ENCODE results near the gene GEMIN8. TPM values are rescaled to one million over a fixed set of nuclear protein-coding genes. Genes with fewer than 3 reads are reported as not detected.

The GEMIN8 gene
- polyA plus RNA-seq, 2 of the 4 experiments (the other 2 are of a cell fraction), result 13.9 to 21.8 TPM

- FAIRE-seq (no peak), ATAC-seq (no peak), DNase-seq (ENCODE audit: low read depth in 1 of 2, low spot score in 1 of 2) (no peak)
- Histone ChIP-seq H3K4me3 (no peak overlapping the region), H3K9me3 (no peaks in the 10 kb centered on the region), H3K4me2 (no peak overlapping the region), H3K27ac (no peak overlapping the region), H3K4me1 (no peaks in the 10 kb centered on the region)
- no peak for TF ChIP-seq CHD2 (IDR thresholded peaks at IDR 0.05; ENCODE audit: low read length, partially characterized antibody)
- TF ChIP-seq ZNF302 (CRISPR knock-in tag; IDR thresholded peaks at IDR 0.05), result no peak
- TF ChIP-seq KDM1A (IDR thresholded peaks at IDR 0.05; ENCODE audit: low read depth), result no peak
- TF ChIP-seq NR3C1 (IDR thresholded peaks at IDR 0.05), result no peak
- TF ChIP-seq EHF (CRISPR knock-in tag; IDR thresholded peaks at IDR 0.05), result no peak
- no peak for TF ChIP-seq ZC3H11A (IDR thresholded peaks at IDR 0.05)
- TF ChIP-seq POLR2A (IDR thresholded peaks at IDR 0.05; ENCODE audit: low read length), result no peak
- no peak for TF ChIP-seq EHMT2 (IDR thresholded peaks at IDR 0.05; ENCODE audit: low read depth)
- no peak for TF ChIP-seq RARB (CRISPR knock-in tag; IDR thresholded peaks at IDR 0.05)
- TF ChIP-seq ZFP36 (IDR thresholded peaks at IDR 0.05; ENCODE audit: borderline replicate concordance, partially characterized antibody), result no peak
- no peak for TF ChIP-seq FOSB (CRISPR knock-in tag; IDR thresholded peaks at IDR 0.05)
- TF ChIP-seq CEBPB (IDR thresholded peaks at IDR 0.05), result no peak
- no peak for TF ChIP-seq NFE2L2 (conservative IDR thresholded peaks at IDR 0.05; ENCODE audit: low read length)
- WGBS (ENCODE audit: missing lambda C conversion rate), result 65% methylated on average over 4 of the region's 4 CpGs
- ChIA-PET POLR2A (no interaction called here), CTCF (no interaction called here)
These were observed 26.7 kb downstream of the GEMIN8 start for GRCh38 chrX:14003028-14003427.

DNA sequence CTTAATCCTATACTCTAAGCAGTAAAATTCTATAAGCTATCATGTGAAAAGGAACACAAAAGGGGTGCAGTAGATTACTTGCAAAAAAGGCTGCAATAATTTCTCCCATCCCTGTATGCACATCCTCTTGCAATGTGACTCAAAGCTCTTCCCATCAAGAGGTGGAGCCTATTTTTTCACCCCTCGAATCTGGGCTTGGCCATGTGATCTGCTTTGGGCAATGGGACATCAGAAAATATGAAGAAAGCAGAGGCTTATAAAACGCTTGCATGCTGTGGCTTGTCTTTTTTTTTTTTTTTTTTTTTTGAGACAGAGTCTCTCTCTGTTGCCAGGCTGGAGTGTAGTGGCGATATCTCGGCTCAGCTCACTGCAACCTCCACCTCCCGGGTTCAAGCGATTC, 33.0 kb downstream of the GEMIN8 start:
- no peak overlapping the region for H3K27ac ChIP-seq
- no peaks in the 10 kb centered on the region for H3K9me3 ChIP-seq
- H3K4me3 ChIP-seq, result no peak overlapping the region
- POLR2A ChIA-PET, result no interaction called here
- no peaks in the 10 kb centered on the region for H3K4me1 ChIP-seq
- 69% methylated on average over 6 of the region's 6 CpGs for WGBS (ENCODE audit: missing lambda C conversion rate)
- CTCF ChIA-PET, result no interaction called here
- FAIRE-seq, result no peak
- TF ChIP-seq CHD2 (IDR thresholded peaks at IDR 0.05; ENCODE audit: low read length, partially characterized antibody), result no peak
- no peak for TF ChIP-seq POLR2A (IDR thresholded peaks at IDR 0.05; ENCODE audit: low read length)
- TF ChIP-seq, protein P1, sequence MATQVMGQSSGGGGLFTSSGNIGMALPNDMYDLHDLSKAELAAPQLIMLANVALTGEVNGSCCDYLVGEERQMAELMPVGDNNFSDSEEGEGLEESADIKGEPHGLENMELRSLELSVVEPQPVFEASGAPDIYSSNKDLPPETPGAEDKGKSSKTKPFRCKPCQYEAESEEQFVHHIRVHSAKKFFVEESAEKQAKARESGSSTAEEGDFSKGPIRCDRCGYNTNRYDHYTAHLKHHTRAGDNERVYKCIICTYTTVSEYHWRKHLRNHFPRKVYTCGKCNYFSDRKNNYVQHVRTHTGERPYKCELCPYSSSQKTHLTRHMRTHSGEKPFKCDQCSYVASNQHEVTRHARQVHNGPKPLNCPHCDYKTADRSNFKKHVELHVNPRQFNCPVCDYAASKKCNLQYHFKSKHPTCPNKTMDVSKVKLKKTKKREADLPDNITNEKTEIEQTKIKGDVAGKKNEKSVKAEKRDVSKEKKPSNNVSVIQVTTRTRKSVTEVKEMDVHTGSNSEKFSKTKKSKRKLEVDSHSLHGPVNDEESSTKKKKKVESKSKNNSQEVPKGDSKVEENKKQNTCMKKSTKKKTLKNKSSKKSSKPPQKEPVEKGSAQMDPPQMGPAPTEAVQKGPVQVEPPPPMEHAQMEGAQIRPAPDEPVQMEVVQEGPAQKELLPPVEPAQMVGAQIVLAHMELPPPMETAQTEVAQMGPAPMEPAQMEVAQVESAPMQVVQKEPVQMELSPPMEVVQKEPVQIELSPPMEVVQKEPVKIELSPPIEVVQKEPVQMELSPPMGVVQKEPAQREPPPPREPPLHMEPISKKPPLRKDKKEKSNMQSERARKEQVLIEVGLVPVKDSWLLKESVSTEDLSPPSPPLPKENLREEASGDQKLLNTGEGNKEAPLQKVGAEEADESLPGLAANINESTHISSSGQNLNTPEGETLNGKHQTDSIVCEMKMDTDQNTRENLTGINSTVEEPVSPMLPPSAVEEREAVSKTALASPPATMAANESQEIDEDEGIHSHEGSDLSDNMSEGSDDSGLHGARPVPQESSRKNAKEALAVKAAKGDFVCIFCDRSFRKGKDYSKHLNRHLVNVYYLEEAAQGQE (IDR thresholded peaks at IDR 0.05), result no peak
- no peak for TF ChIP-seq NR3C1 (IDR thresholded peaks at IDR 0.05)
- TF ChIP-seq CEBPB (IDR thresholded peaks at IDR 0.05), result no peak
- no peak for TF ChIP-seq FOXS1 (CRISPR knock-in tag; IDR thresholded peaks at IDR 0.05)
- TF ChIP-seq, protein P2, sequence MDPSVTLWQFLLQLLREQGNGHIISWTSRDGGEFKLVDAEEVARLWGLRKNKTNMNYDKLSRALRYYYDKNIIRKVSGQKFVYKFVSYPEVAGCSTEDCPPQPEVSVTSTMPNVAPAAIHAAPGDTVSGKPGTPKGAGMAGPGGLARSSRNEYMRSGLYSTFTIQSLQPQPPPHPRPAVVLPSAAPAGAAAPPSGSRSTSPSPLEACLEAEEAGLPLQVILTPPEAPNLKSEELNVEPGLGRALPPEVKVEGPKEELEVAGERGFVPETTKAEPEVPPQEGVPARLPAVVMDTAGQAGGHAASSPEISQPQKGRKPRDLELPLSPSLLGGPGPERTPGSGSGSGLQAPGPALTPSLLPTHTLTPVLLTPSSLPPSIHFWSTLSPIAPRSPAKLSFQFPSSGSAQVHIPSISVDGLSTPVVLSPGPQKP (IDR thresholded peaks at IDR 0.05; ENCODE audit: low read depth, low read length), result no peak
- no peak for TF ChIP-seq KDM5A (IDR thresholded peaks at IDR 0.05)
- TF ChIP-seq, protein P3, sequence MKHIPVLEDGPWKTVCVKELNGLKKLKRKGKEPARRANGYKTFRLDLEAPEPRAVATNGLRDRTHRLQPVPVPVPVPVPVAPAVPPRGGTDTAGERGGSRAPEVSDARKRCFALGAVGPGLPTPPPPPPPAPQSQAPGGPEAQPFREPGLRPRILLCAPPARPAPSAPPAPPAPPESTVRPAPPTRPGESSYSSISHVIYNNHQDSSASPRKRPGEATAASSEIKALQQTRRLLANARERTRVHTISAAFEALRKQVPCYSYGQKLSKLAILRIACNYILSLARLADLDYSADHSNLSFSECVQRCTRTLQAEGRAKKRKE (CRISPR knock-in tag; IDR thresholded peaks at IDR 0.05; ENCODE audit: low read depth), result no peak
- TF ChIP-seq, protein P4, sequence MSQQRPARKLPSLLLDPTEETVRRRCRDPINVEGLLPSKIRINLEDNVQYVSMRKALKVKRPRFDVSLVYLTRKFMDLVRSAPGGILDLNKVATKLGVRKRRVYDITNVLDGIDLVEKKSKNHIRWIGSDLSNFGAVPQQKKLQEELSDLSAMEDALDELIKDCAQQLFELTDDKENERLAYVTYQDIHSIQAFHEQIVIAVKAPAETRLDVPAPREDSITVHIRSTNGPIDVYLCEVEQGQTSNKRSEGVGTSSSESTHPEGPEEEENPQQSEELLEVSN (IDR thresholded peaks at IDR 0.05; ENCODE audit: borderline replicate concordance, low read depth), result no peak
- TF ChIP-seq MAZ (IDR thresholded peaks at IDR 0.05; ENCODE audit: borderline replicate concordance, low read depth, low read length), result no peak
- no peak for TF ChIP-seq FOSB (CRISPR knock-in tag; IDR thresholded peaks at IDR 0.05)
- no peak for ATAC-seq
- no peak for DNase-seq (ENCODE audit: low read depth in 1 of 2, low spot score in 1 of 2)
- H3K4me2 ChIP-seq, result no peak overlapping the region
